H9 (cell line): ENCODE data around the gene AMN. TPM values are rescaled to one million over a fixed set of nuclear protein-coding genes. Genes with fewer than 3 reads are reported as not detected.

ENCODE experiments used
- DNase-seq: peaks from one replicate; pipeline ENCODE4 v3.0.0-alpha.2; 2017
- H2AFZ ChIP-seq: one replicate; pipeline ENCODE4 v1.6.1; 2013; ENCODE audit warnings: mild to moderate bottlenecking, low read length, control low read depth, moderate library complexity
- H2AK5ac ChIP-seq: 2 replicates; pipeline ENCODE4 v1.6.1; 2013; ENCODE audit warnings: low read length, control low read depth, mixed read lengths; ENCODE audit not compliant: insufficient read length
- H2BK120ac ChIP-seq: one replicate; pipeline ENCODE4 v1.6.1; 2013; ENCODE audit warnings: low read depth, mild to moderate bottlenecking, low read length, control low read depth, inconsistent platforms; ENCODE audit not compliant: poor library complexity, severe bottlenecking
- H2BK12ac ChIP-seq: 2 replicates; pipeline ENCODE4 v1.6.1; 2013; ENCODE audit warnings: low read length, control low read depth, mixed read lengths, low read depth; ENCODE audit not compliant: insufficient read length
- H2BK15ac ChIP-seq: 2 replicates; pipeline ENCODE4 v1.6.1; 2013; ENCODE audit warnings: low read depth, low read length, control low read depth
- H2BK20ac ChIP-seq: one replicate; pipeline ENCODE4 v1.6.1; 2013; ENCODE audit warnings: low read depth, mild to moderate bottlenecking, low read length, control low read depth, inconsistent platforms; ENCODE audit not compliant: poor library complexity, severe bottlenecking
- H2BK5ac ChIP-seq: 2 replicates; pipeline ENCODE4 v1.6.1; 2013; ENCODE audit warnings: low read length, control low read depth, mixed read lengths; ENCODE audit not compliant: insufficient read length
- H3K14ac ChIP-seq: 2 replicates; pipeline ENCODE4 v1.6.1; 2013; ENCODE audit warnings: low read length, control low read depth; ENCODE audit not compliant: insufficient read depth
- H3K18ac ChIP-seq: 2 replicates; pipeline ENCODE4 v1.6.1; 2013; ENCODE audit warnings: low read depth, mild to moderate bottlenecking, mixed read lengths, low read length, control low read depth; ENCODE audit not compliant: insufficient read length
- H3K23ac ChIP-seq: 2 replicates; pipeline ENCODE4 v1.6.1; 2013; ENCODE audit warnings: low read length, control low read depth, mixed read lengths, low read depth; ENCODE audit not compliant: insufficient read length
- H3K23me2 ChIP-seq: 2 replicates; pipeline ENCODE4 v1.6.1; 2013; ENCODE audit warnings: low read depth, mild to moderate bottlenecking, mixed read lengths, low read length, control low read depth; ENCODE audit not compliant: insufficient read length, poor library complexity, severe bottlenecking
- H3K27ac ChIP-seq: 2 replicates; pipeline ENCODE4 v1.5.1; 2013; ENCODE audit warnings: low read length, control low read depth, mixed read lengths, low read depth; ENCODE audit not compliant: insufficient read length
- H3K27me3 ChIP-seq: 2 replicates; pipeline ENCODE4 v1.6.1; 2013; ENCODE audit warnings: low read length, control low read depth, inconsistent platforms; ENCODE audit not compliant: insufficient read depth
- H3K4ac ChIP-seq: 2 replicates; pipeline ENCODE4 v1.6.1; 2013; ENCODE audit warnings: low read depth, mild to moderate bottlenecking, control low read depth, inconsistent platforms, low read length, moderate library complexity
- H3K4me1 ChIP-seq: 2 replicates; pipeline ENCODE4 v1.6.1; 2013; ENCODE audit warnings: low read length, control low read depth, inconsistent platforms; ENCODE audit not compliant: insufficient read depth
- H3K4me2 ChIP-seq: 2 replicates; pipeline ENCODE4 v1.6.1; 2013; ENCODE audit warnings: low read length, control low read depth, mixed read lengths; ENCODE audit not compliant: insufficient read length, insufficient read depth
- H3K56ac ChIP-seq: 2 replicates; pipeline ENCODE4 v1.6.1; 2013; ENCODE audit warnings: low read depth, mild to moderate bottlenecking, mixed read lengths, low read length, control low read depth; ENCODE audit not compliant: insufficient read length
- H3K79me1 ChIP-seq: 2 replicates; pipeline ENCODE4 v1.6.1; 2013; ENCODE audit warnings: low read depth, mild to moderate bottlenecking, moderate library complexity, low read length, control low read depth, inconsistent platforms; ENCODE audit not compliant: insufficient read depth, poor library complexity, severe bottlenecking
- H3K79me2 ChIP-seq: 2 replicates; pipeline ENCODE4 v1.6.1; 2013; ENCODE audit warnings: low read length, control low read depth, inconsistent platforms; ENCODE audit not compliant: insufficient read depth
- H3K9ac ChIP-seq: 2 replicates; pipeline ENCODE4 v1.6.1; 2013; ENCODE audit warnings: low read length, control low read depth, mixed read lengths; ENCODE audit not compliant: insufficient read length; ENCODE audit errors: extremely low read depth
- H3K9me3 ChIP-seq: one replicate; pipeline ENCODE4 v1.6.1; 2013; ENCODE audit warnings: low read depth, low read length, inconsistent platforms; ENCODE audit not compliant: control insufficient read depth
- H3T11ph ChIP-seq: one replicate; pipeline ENCODE4 v1.6.1; 2013; ENCODE audit warnings: mild to moderate bottlenecking, low read length, control low read depth, inconsistent platforms
- H4K20me1 ChIP-seq: one replicate; pipeline ENCODE4 v1.6.1; 2013; ENCODE audit not compliant: control insufficient read depth, insufficient read length, insufficient read depth
- H4K5ac ChIP-seq: 2 replicates; pipeline ENCODE4 v1.6.1; 2013; ENCODE audit warnings: low read depth, mild to moderate bottlenecking, mixed read lengths, low read length, control low read depth; ENCODE audit not compliant: insufficient read length
- H4K8ac ChIP-seq: replicated peaks from 2 replicates; pipeline ENCODE4 v1.6.1; 2013; ENCODE audit warnings: low read length, control low read depth, mixed read lengths, low read depth; ENCODE audit not compliant: insufficient read length
- H4K91ac ChIP-seq: 2 replicates; pipeline ENCODE4 v1.6.1; 2013; ENCODE audit warnings: low read depth, mild to moderate bottlenecking, moderate library complexity, mixed read lengths, low read length, control low read depth; ENCODE audit not compliant: insufficient read length
- H3K27ac Mint-ChIP-seq, 3 experiments: 2 replicates in 2 of 3; 3 replicates in 1 of 3; pipeline ENCODE4 v1.8.0; 2020 to 2021; ENCODE audit warnings: mixed read lengths in 3 of 3, mild to moderate bottlenecking in 1 of 3, moderate library complexity in 1 of 3
- H3K27me3 Mint-ChIP-seq: 2 replicates; pipeline ENCODE4 v1.8.0; 2021; ENCODE audit warnings: low read depth, mild to moderate bottlenecking, moderate library complexity, mixed read lengths
- H3K36me3 Mint-ChIP-seq, 3 experiments: 2 replicates in 2 of 3; 3 replicates in 1 of 3; pipeline ENCODE4 v1.8.0; 2020 to 2021; ENCODE audit warnings: low read depth in 3 of 3, mixed read lengths in 3 of 3; ENCODE audit not compliant: insufficient read depth in 1 of 3
- H3K4me1 Mint-ChIP-seq, 2 experiments: 2 replicates each; pipeline ENCODE4 v1.8.0; 2020; ENCODE audit warnings: mixed read lengths in 2 of 2
- H3K4me3 Mint-ChIP-seq, 2 experiments: 2 replicates in 1 of 2; 3 replicates in 1 of 2; pipeline ENCODE4 v1.8.0; 2020 to 2021; ENCODE audit warnings: mild to moderate bottlenecking in 2 of 2, mixed read lengths in 2 of 2, moderate library complexity in 1 of 2
- H3K9me3 Mint-ChIP-seq, 2 experiments: 2 replicates in 1 of 2; 3 replicates in 1 of 2; pipeline ENCODE4 v1.8.0; 2020; ENCODE audit warnings: mild to moderate bottlenecking in 2 of 2, mixed read lengths in 2 of 2, moderate library complexity in 1 of 2
- CTCF ChIP-seq: fragments of 200-600 bp; sonication (generic); conservative IDR thresholded peaks from 3 replicates; pipeline ENCODE4 v1.8.0; 2021; ENCODE audit warnings: antibody characterized with exemption, mild to moderate bottlenecking
- WGBS: extraction: QIAGEN DNeasy Blood & Tissue Kit; methylation state at CpG from one replicate; pipeline ENCODE4 v1.1.7; 2013; ENCODE audit warnings: missing lambda C conversion rate, low lambda C conversion rate, mixed read lengths; ENCODE audit not compliant: insufficient read length; ENCODE audit errors: extremely low coverage; 5-methylcytosine and 5-hydroxymethylcytosine counted together
- long read RNA-seq: library from polyadenylated mRNA; unstranded; transcript quantifications from one replicate; pipeline ENCODE4 v2.0.0, GENCODE V29; 2020
- total RNA-seq: library from RNA; stranded (reverse); gene quantifications from 2 replicates; pipeline ENCODE4 v1.2.1, GENCODE V29; 2021

The AMN gene
- total RNA-seq = 1.9 and 2.2 TPM in 2 replicates
- long read RNA-seq = 0 reads

GRCh38 chr14:102922490-102923200 lies at the start of gene AMN:
AMN (plus strand) TSS chr14:102922663; CDS start chr14:102922689, 26 bp downstream.
- no peak for TF ChIP-seq CTCF
- Histone ChIP-seq H4K5ac (no peak within 1 kb of the TSS), H2AK5ac (no peak within 1 kb of the TSS), H2BK12ac (no peak within 1 kb of the TSS), H3K56ac (no peak within 1 kb of the TSS), H4K8ac (no peak within 1 kb of the TSS), H3K9ac (no peak within 1 kb of the TSS), H3K79me2 (no peaks in the 10 kb centered on the region), H3K79me1 (no peaks in the 10 kb centered on the region), H3K27me3 (peaks cover 23% of the 10 kb centered on the region), H3T11ph (no peak within 1 kb of the TSS), H2BK15ac (no peak within 1 kb of the TSS), H3K18ac (no peak within 1 kb of the TSS), H2AFZ (no peak within 1 kb of the TSS), H4K20me1 (no peaks in the 10 kb centered on the region), H3K14ac (no peak within 1 kb of the TSS; the same call in 1 of the 2 replicates), H3K4ac (no peak within 1 kb of the TSS), H3K27ac (no peak within 1 kb of the TSS), H2BK120ac (no peak within 1 kb of the TSS), H4K91ac (no peak within 1 kb of the TSS), H3K4me1 (no peaks in the 10 kb centered on the region), H3K23ac (no peak within 1 kb of the TSS), H3K9me3 (no peaks in the 10 kb centered on the region), H3K4me2 (peak within 1 kb of the TSS; percentile 70), H2BK20ac (no peak within 1 kb of the TSS), H2BK5ac (no peak within 1 kb of the TSS), H3K23me2 (peaks cover 3% of the 10 kb centered on the region)
- DNase-seq = peak; percentile 53
- Mint-ChIP-seq H3K36me3 (no peaks in the 10 kb centered on the region), H3K9me3 (no peaks in the 10 kb centered on the region; a peak in 1 of 5 replicates), H3K27ac (no peak within 1 kb of the TSS), H3K4me3 (no peak within 1 kb of the TSS), H3K27me3 (peaks cover 22% of the 10 kb centered on the region), H3K4me1 (peaks cover 13 to 19% of the 10 kb centered on the region in 2 experiments)
- WGBS = no CpG with 5 or more reads among the region's 56 CpGs
